Suprapubic skin (tissue), 4 donors: ENCODE data around the gene PRCD. TPM values are rescaled to one million over a fixed set of nuclear protein-coding genes. Genes with fewer than 3 reads are reported as not detected.
A peak's percentile ranks its signal among the peaks of the same experiment; 100 is the strongest.

Experiments used
- DNase-seq, 2 donors: peaks; one replicate each; pipeline ENCODE4 v3.0.0-alpha.2; 2019; ENCODE audit warnings: low spot score in 2 of 2
- H3K27ac ChIP-seq: fragments of 200-600 bp; sonication (generic); one replicate; pipeline ENCODE4 v1.5.1; 2019
- H3K27me3 ChIP-seq: fragments of 200-600 bp; sonication (generic); one replicate; pipeline ENCODE4 v1.5.1; 2019
- H3K36me3 ChIP-seq: fragments of 200-600 bp; sonication (generic); one replicate; pipeline ENCODE4 v1.5.1; 2019
- H3K4me1 ChIP-seq: fragments of 200-600 bp; sonication (generic); one replicate; pipeline ENCODE4 v1.5.1; 2019
- H3K4me3 ChIP-seq: fragments of 200-600 bp; sonication (generic); one replicate; pipeline ENCODE4 v1.5.1; 2019; ENCODE audit warnings: mild to moderate bottlenecking
- H3K9me3 ChIP-seq: fragments of 200-600 bp; sonication (generic); one replicate; pipeline ENCODE4 v1.5.1; 2019
- CTCF ChIP-seq, 2 donors: fragments of 200-600 bp in 1 of 2; fragments of 450-650 bp in 1 of 2; sonication (generic) in 1 of 2; IDR thresholded peaks; one replicate each; pipeline ENCODE4 v1.5.1; 2016 to 2019; ENCODE audit warnings: antibody characterized with exemption in 2 of 2, mild to moderate bottlenecking in 1 of 2, moderate library complexity in 1 of 2
- EP300 ChIP-seq: sonication (generic); formaldehyde crosslinking; IDR thresholded peaks from one replicate; pipeline ENCODE4 v1.6.1; 2017; ENCODE audit warnings: antibody characterized with exemption
- POLR2A ChIP-seq, 2 donors: fragments of 450-650 bp; IDR thresholded peaks; one replicate each; pipeline ENCODE4 v1.6.1; 2017; ENCODE audit warnings: antibody characterized with exemption in 2 of 2, mild to moderate bottlenecking in 2 of 2, moderate library complexity in 2 of 2
- POLR2AphosphoS5 ChIP-seq, 3 donors: sonication (generic); formaldehyde crosslinking; IDR thresholded peaks; one replicate each; pipeline ENCODE4 v1.6.1; 2017; ENCODE audit warnings: antibody characterized with exemption in 3 of 3
- whole genome bisulfite sequencing: methylation state at CpG from one replicate; pipeline ENCODE4 v1.1.5; 2018; 5-methylcytosine and 5-hydroxymethylcytosine counted together
- total RNA-seq, 4 donors: library from RNA; depleted of rRNA; stranded (reverse); fragments of >200 nt; gene quantifications; one replicate each; pipeline ENCODE4 v1.1.0, GENCODE V29; 2016

Gene PRCD
- total RNA-seq, 4 donors from 2014 or later: 1.3 to 2.8 (median 2.2) TPM; not detected in 1

- Histone ChIP-seq H3K9me3 (no peaks in the 10 kb centered on the region), H3K27ac (peak overlapping the region; percentile 96), H3K4me1 (peaks cover 49% of the 10 kb centered on the region), H3K27me3 (no peaks in the 10 kb centered on the region), H3K36me3 (no peaks in the 10 kb centered on the region), H3K4me3 (peak overlapping the region; percentile 90)
- WGBS: 1% methylated on average over 22 of the region's 62 CpGs
- TF ChIP-seq POLR2AphosphoS5 (IDR thresholded peaks at IDR 0.05): no peak
- no peak for TF ChIP-seq EP300
- TF ChIP-seq CTCF (IDR thresholded peaks at IDR 0.05): no peak
- no peak for TF ChIP-seq POLR2A (IDR thresholded peaks at IDR 0.05)
- peak in 1 of 2 donors; percentile 84 for DNase-seq
Measured at GRCh38 chr17:76585033-76585648, 45.3 kb downstream of the PRCD start.

GRCh38 chr17:76585649-76586593, 46.1 kb downstream of the PRCD start, which contains the start of gene ST6GALNAC2:
ST6GALNAC2 (minus strand) TSS chr17:76585860; CDS start chr17:76585808, 52 bp downstream.
- TF ChIP-seq CTCF (IDR thresholded peaks at IDR 0.05) (peak in 1 of 2 donors; percentile 58), POLR2A (IDR thresholded peaks at IDR 0.05) (peak in 1 of 2 donors; percentile 28), POLR2AphosphoS5 (IDR thresholded peaks at IDR 0.05) (no peak)
- Histone ChIP-seq H3K4me3 (peak within 1 kb of the TSS; percentile 90), H3K4me1 (peaks cover 49% of the 10 kb centered on the region), H3K9me3 (no peaks in the 10 kb centered on the region), H3K27ac (peak within 1 kb of the TSS; percentile 96), H3K36me3 (no peaks in the 10 kb centered on the region), H3K27me3 (no peaks in the 10 kb centered on the region)
- 5% methylated on average over 4 of the region's 84 CpGs for WGBS
- no peak for DNase-seq

- Histone ChIP-seq H3K27me3 (no peaks in the 10 kb centered on the region), H3K36me3 (no peaks in the 10 kb centered on the region), H3K4me1 (peaks cover 40% of the 10 kb centered on the region), H3K9me3 (no peaks in the 10 kb centered on the region), H3K27ac (peak overlapping the region; percentile 96), H3K4me3 (peak overlapping the region; percentile 90)
- TF ChIP-seq CTCF (IDR thresholded peaks at IDR 0.05): no peak
- TF ChIP-seq POLR2AphosphoS5 (IDR thresholded peaks at IDR 0.05): peak in 1 of 3 donors; percentile 8
- DNase-seq: no peak
- 29% methylated on average over 13 of the region's 17 CpGs for WGBS
Measured at GRCh38 chr17:76586741-76587487, 47.1 kb downstream of the PRCD start.

GRCh38 chr17:76588182-76588581, 48.3 kb downstream of the PRCD start:
- no peaks in the 10 kb centered on the region for H3K9me3 ChIP-seq
- no peak overlapping the region for H3K27ac ChIP-seq
- no peak for DNase-seq
- H3K36me3 ChIP-seq: no peaks in the 10 kb centered on the region
- TF ChIP-seq POLR2AphosphoS5 (IDR thresholded peaks at IDR 0.05): no peak
- H3K27me3 ChIP-seq: no peaks in the 10 kb centered on the region
- no peak overlapping the region for H3K4me3 ChIP-seq
- H3K4me1 ChIP-seq: peaks cover 32% of the 10 kb centered on the region

GRCh38 chr17:76593384-76593826, 53.6 kb downstream of the PRCD start:
- peak overlapping the region; percentile 21 for H3K27ac ChIP-seq
- peaks cover 14% of the 10 kb centered on the region for H3K4me1 ChIP-seq
- H3K4me3 ChIP-seq: no peak overlapping the region
- no peak for TF ChIP-seq EP300
- peak in 1 of 2 donors; percentile 17 for TF ChIP-seq CTCF (IDR thresholded peaks at IDR 0.05)
- DNase-seq: no peak
- H3K9me3 ChIP-seq: no peaks in the 10 kb centered on the region
- 59% methylated on average over 8 of the region's 8 CpGs for WGBS
- no peaks in the 10 kb centered on the region for H3K27me3 ChIP-seq
- H3K36me3 ChIP-seq: no peaks in the 10 kb centered on the region
